ENCODE results near the gene PLEKHA6.

PLEKHA6 gene

GRCh38 chr1:204356997-204357396 lies 2.7 kb downstream of the PLEKHA6 start:
- no peak for DNase-seq (ENCODE audit: low spot score)
- Histone ChIP-seq H3K27ac (no peak overlapping the region), H3K4me3 (no peak overlapping the region)
- TF ChIP-seq CTCF (IDR thresholded peaks at IDR 0.05), result no peak

- no peak overlapping the region for H3K4me3 ChIP-seq
- DNase-seq (ENCODE audit: low spot score), result no peak
- TF ChIP-seq CTCF (IDR thresholded peaks at IDR 0.05), result no peak
Measured at GRCh38 chr1:204355913-204356312, 3.8 kb downstream of the PLEKHA6 start.

GRCh38 chr1:204354579-204354978 lies 5.2 kb downstream of the PLEKHA6 start:
- no peak for TF ChIP-seq CTCF (IDR thresholded peaks at IDR 0.05)
- no peak overlapping the region for H3K27ac ChIP-seq
- H3K4me3 ChIP-seq, result no peak overlapping the region
- no peak for DNase-seq (ENCODE audit: low spot score)

More at GRCh38 chr1:204355913-204356312, 3.8 kb downstream of the PLEKHA6 start:
- H3K27ac ChIP-seq, result no peak overlapping the region

- no peak for TF ChIP-seq CTCF (IDR thresholded peaks at IDR 0.05)
Measured at GRCh38 chr1:204353213-204353910, 6.4 kb downstream of the PLEKHA6 start.

GRCh38 chr1:204350857-204351573 lies 8.7 kb downstream of the PLEKHA6 start:
- Histone ChIP-seq H3K27ac (peak overlapping the region in 1 of 2 donors; percentile 42), H3K4me3 (peak overlapping the region; percentile 39)
- no peak for TF ChIP-seq CTCF (IDR thresholded peaks at IDR 0.05)
- peak; percentile 85 for DNase-seq (ENCODE audit: low spot score)

More at GRCh38 chr1:204353213-204353910, 6.4 kb downstream of the PLEKHA6 start:
- H3K27ac ChIP-seq, result no peak overlapping the region
- H3K4me3 ChIP-seq, result no peak overlapping the region
- no peak for DNase-seq (ENCODE audit: low spot score)

GRCh38 chr1:204350312-204350711 lies 9.4 kb downstream of the PLEKHA6 start:
- no peak for DNase-seq (ENCODE audit: low spot score)
- Histone ChIP-seq H3K4me3 (peak overlapping the region; percentile 39), H3K27ac (peak overlapping the region in 1 of 2 donors; percentile 42)
- TF ChIP-seq CTCF (IDR thresholded peaks at IDR 0.05), result no peak

GRCh38 chr1:204349602-204350001 lies 10.1 kb downstream of the PLEKHA6 start:
- no peak for DNase-seq (ENCODE audit: low spot score)
- no peak overlapping the region for H3K4me3 ChIP-seq
- TF ChIP-seq CTCF (IDR thresholded peaks at IDR 0.05), result no peak
- no peak overlapping the region for H3K27ac ChIP-seq
